Measurements from ENCODE around the gene IL23A.
A peak's percentile ranks its signal among the peaks of the same experiment; 100 is the strongest.

GRCh38 chr12:56333679-56334489, 4.8 kb upstream of the IL23A start, which contains the start of gene PAN2:
- TF ChIP-seq CTCF (IDR thresholded peaks at IDR 0.05) (peak in 5 of 6 experiments; percentile 14 to 66 (median 49)), POLR2A (IDR thresholded peaks at IDR 0.05) (peak; percentile 60 to 85 (median 72)), EP300 (IDR thresholded peaks at IDR 0.05) (peak in 1 of 4 donors; percentile 34), POLR2AphosphoS5 (IDR thresholded peaks at IDR 0.05) (peak; percentile 79 to 86)
